Measurements from ENCODE around the gene CFH. TPM values are rescaled to one million over a fixed set of nuclear protein-coding genes. Genes with fewer than 3 reads are reported as not detected.
"Not testable (repeated sequence)": the region's sequence is repeated elsewhere in the genome, so short reads cannot be mapped to it uniquely, and the experiment has no call there.

CFH gene
- under 1 TPM; 0.70 to 0.92 TPM for total RNA-seq

DNA sequence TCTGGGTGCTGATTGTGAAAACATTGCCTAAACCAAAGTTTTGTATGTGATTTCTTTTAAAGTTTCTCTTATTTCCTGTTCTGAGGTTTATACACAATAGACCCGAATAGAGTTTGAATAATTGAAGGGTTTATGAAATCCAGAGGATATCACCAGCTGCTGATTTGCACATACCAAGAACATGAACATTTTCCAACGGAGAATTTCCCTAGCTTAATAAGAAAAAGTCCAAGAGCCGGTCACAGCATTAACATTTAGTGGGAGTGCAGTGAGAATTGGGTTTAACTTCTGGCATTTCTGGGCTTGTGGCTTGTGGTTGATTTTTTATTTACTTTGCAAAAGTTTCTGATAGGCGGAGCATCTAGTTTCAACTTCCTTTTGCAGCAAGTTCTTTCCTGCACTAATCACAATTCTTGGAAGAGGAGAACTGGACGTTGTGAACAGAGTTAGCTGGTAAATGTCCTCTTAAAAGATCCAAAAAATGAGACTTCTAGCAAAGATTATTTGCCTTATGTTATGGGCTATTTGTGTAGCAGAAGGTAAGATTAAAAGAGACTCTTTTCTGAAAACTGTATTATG lies at the start of gene CFH:
Gene CFH (plus strand): TSS at position 407 of the 579 bp plus-strand sequence. CDS start 75 bp downstream, at position 482.
- POLR2A ChIA-PET, result no interaction called here
- CTCF ChIA-PET, result interaction anchor here (0.9 kb wide), 1 partner anchor 17 kb away, joined by 3 read pairs; no protein-coding TSS in a partner anchor

DNA sequence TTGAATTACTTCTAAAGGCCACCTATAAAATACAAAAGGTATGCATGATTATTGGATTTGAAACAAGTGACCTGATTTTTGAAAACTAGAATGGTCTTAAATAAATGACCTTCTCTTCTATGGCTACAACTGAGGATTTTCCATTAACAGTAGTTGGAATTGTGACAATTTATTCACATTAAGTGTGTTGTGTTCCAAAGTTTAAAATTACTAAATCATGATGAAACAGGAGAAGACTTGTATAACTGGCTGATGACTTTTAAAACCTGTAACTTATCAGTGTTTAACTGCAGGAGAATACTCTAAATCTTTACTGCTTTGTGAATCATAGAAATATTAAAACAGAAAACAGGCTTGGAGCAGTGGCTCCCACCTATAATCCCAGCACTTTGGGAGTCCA lies 48.2 kb upstream of the CFH start:
- ChIA-PET CTCF (no interaction called here), POLR2A (no interaction called here)

GRCh38 chr1:196607981-196608380 lies 43.9 kb upstream of the CFH start:
- ChIA-PET POLR2A (no interaction called here), CTCF (no interaction called here)

- CTCF ChIA-PET, result no interaction called here
- POLR2A ChIA-PET, result no interaction called here
Measured at GRCh38 chr1:196608390-196609369, 43.2 kb upstream of the CFH start, which contains the start of gene KCNT2. KCNT2 (minus strand) TSS chr1:196608440; CDS start chr1:196608309, 131 bp downstream.

GRCh38 chr1:196609370-196609737 lies 42.5 kb upstream of the CFH start:
- POLR2A ChIA-PET, result no interaction called here

GRCh38 chr1:196611873-196612272 lies 40.0 kb upstream of the CFH start:
- POLR2A ChIA-PET, result no interaction called here

More at GRCh38 chr1:196609370-196609737, 42.5 kb upstream of the CFH start:
- CTCF ChIA-PET, result no interaction called here

GRCh38 chr1:196619721-196620120 lies 32.1 kb upstream of the CFH start:
- ChIA-PET CTCF (no interaction called here), POLR2A (no interaction called here)

More at GRCh38 chr1:196611873-196612272, 40.0 kb upstream of the CFH start:
- CTCF ChIA-PET, result no interaction called here

DNA sequence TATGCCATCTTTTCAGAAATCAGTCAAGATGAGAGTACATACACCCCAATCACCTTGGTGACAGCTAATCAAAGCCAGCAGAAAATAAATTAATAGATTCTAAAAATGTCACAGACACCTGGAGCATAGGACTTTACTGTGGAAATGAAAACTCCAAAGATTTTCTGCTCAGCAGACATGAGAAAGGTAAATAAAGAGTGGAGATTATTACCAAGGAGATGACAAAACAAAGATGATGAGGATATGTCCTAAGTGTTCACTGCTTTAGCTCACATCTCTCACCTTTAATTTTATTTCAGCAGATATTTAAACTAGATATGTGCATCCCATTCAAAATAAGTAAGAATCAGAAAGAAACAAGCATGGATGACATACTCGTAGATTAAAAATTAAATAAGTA lies 28.8 kb upstream of the CFH start:
- POLR2A ChIA-PET, result no interaction called here
- CTCF ChIA-PET, result no interaction called here

DNA sequence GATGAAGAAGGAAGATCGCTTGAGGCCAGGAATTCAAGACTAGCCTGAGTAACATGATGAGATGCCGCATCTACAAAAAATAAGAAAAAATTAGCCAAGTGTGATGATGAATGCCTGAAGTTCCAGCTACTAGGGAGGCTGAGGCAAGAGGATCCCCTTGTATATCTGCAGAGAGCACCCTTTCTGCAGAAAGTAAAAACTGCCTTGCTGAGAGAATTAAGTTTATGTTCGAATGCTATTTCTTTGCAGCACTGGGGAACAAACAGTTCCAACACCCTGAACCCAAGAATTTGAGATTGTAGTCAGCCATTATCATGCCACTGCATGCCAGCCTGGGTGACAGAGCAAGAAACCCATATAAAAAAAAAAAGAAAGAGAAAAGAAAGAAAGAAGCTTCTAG lies 23.0 kb upstream of the CFH start:
- CTCF ChIA-PET, result no interaction called here

DNA sequence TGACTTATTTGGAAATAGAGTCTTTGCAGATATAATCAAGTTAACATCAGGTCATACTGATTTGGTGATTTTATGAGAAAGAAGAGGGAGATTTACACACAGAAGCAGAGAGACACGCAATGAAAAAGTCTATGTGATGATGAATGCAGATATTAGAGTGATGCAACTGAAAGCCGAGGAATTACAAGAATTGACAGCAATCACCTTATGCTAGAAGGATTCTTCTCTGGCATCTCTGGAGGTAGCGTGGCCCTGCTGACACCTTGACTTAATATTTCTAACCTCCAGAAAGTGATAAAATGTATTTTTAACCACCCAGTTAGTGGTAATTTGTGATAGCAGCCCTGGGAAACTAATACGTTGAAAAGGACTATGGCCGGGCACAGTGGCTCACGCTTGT lies 14.2 kb upstream of the CFH start:
- CTCF ChIA-PET, result no interaction called here

More for the DNA sequence above, 23.0 kb upstream of the CFH start:
- POLR2A ChIA-PET, result no interaction called here

GRCh38 chr1:196638466-196638865 lies 13.4 kb upstream of the CFH start:
- POLR2A ChIA-PET, result no interaction called here
- CTCF ChIA-PET, result interaction anchor here (0.7 kb wide), 2 partner anchors 14 to 1846 kb away, joined by 3 to 5 read pairs; no protein-coding TSS in a partner anchor

More for the DNA sequence above, 14.2 kb upstream of the CFH start:
- POLR2A ChIA-PET, result no interaction called here

DNA sequence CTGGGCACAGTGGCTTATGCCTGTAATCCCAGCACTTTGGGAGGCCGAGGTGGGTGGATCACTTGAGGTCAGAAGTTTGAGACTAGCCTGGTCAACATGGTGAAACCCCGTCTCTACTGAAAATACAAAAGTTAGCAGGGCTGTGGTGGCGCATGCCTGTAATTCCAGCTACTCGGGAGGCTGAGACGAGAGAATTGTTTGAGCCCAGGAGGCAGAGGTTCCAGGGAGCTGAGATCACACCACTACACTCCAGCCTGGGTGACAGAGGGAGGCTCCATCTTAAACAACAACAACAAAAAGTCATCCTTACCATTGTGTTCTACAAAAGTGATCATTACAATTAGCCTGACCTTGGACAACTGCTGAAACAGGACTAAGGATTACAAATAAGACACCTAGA lies 12.6 kb upstream of the CFH start:
- CTCF ChIA-PET, POLR2A ChIA-PET: not testable (repeated sequence)

DNA sequence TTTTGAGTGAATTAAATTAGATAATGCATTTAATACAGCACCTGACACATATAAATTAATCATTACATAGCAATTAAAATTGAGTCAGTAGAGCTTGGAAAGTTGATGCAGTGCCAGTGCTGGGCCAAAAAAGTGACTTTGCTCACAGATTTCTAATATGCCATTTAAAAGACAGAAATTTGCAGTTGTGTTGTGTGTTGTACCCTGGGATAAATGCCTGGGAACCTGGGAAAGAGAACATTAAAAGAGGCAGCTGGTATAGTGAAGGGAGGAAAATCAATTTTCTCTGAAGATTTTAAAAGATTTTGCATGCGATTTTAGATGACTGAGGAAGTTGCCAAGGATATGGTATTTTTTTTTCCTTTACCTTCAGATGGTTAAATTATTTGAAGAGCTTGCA lies 10.9 kb upstream of the CFH start:
- ChIA-PET CTCF (no interaction called here), POLR2A (no interaction called here)

GRCh38 chr1:196649990-196650389 lies 1.9 kb upstream of the CFH start:
- CTCF ChIA-PET, result no interaction called here
- POLR2A ChIA-PET, result no interaction called here

DNA sequence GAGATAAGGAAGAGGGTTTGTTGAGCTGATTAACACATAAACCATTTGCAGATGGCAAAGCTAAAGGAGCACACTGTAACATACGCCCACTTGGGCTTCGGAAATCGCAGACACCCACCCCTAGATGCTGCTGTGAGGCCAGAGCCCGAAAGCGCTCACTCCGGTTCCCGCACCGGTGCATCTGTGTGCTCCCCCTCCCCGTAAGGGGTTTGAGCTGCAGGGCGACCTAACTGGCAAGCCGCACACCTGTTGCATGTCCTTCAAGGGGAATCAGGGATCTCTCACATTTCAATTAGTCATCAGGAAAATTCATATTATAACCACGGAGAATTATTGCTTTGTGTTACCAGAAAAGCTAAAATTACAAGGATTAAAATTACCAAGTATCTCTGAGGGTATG lies 1.4 kb upstream of the CFH start:
- CTCF ChIA-PET, result no interaction called here

DNA sequence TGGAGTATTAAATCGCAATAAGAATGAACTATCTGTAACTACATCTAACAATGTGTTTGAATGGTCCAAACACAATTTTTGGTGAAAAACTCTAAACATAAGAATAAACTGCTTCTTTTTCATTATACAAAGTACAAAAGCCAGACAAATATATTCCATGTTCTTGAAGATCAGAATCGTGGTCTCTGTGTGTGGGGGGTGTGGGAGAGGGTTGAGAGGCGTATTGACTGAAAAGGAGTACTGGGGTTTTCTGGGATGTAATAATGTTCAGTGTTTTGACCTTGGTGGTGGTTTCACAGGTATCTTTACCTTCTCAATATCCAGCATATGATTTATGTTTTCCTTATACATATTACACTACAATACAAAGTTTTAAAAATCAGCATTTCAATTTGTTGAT lies 764 bp upstream of the CFH start:
- ChIA-PET POLR2A (no interaction called here), CTCF (no interaction called here)

More for the DNA sequence above, 1.4 kb upstream of the CFH start:
- POLR2A ChIA-PET, result no interaction called here

GRCh38 chr1:196654271-196654670 lies 2.4 kb downstream of the CFH start:
- ChIA-PET CTCF (no interaction called here), POLR2A (no interaction called here)

DNA sequence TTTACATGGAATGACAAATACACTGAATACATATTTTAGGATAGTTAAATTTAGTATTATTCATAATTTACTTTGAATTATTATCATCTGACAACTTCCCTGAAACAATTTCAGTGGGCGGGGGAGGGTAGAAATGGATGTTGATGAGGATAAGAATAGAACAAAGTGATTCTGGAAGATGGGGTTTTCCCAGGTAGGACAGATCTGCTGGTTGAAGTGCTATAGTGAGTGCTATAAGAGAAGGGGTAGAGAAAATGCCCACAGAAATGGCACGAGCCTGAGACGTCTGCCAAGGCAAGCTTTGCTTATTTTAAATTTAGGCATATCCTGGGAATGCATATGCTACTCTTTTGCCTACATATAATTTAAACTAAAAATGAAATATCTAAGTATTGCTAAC lies 3.2 kb downstream of the CFH start:
- CTCF ChIA-PET, result no interaction called here
- POLR2A ChIA-PET, result no interaction called here

DNA sequence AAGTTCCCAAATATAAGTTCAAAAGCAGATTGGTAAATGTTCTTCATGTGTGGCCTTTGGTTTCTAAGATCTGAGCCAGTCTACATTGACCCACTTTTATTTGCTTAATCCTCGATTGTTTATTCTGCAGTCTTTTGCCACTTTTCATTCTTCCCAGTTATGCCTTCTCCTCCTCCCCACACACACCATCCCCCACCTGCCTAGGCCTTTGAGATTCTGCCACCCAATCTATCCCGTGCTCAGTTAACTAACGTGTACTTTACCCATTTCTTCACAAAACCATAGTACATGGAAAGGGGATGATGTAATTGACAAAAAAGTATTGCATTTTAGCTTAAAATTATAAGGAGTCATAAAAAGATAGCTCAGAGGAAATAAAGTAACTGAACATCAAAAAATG lies 3.7 kb downstream of the CFH start:
- CTCF ChIA-PET, result no interaction called here

GRCh38 chr1:196659471-196659870 lies 7.6 kb downstream of the CFH start:
- ChIA-PET POLR2A (no interaction called here), CTCF (no interaction called here)

More for the DNA sequence above, 3.7 kb downstream of the CFH start:
- POLR2A ChIA-PET, result no interaction called here

DNA sequence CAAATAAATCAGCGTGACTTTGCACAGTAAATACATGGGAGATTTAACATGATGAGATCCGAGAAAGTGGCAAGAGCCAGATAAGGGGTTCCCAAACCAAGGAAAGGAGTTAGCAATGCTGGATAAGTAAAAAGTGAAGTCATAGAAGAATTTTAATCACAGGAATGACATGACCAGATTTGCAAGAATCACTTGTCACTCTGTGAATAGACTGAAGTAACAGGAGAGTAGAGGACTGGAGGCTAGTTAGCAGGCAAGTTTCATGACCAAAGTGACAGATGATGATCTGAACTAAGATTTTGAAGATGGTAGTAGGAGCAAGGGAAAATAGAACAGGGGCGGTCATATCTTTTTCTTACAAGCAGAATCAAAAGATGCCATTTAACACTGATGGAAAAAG lies 8.4 kb downstream of the CFH start:
- POLR2A ChIA-PET, result no interaction called here
- CTCF ChIA-PET, result interaction anchor here (1.7 kb wide), 1 partner anchor 514 kb away, joined by 4 read pairs; no protein-coding TSS in a partner anchor
